H1 (cell line): ENCODE data around the gene HNRNPK.

Experiments
- CHD2 ChIP-seq: IDR thresholded peaks from 2 replicates; pipeline ENCODE4 v1.6.1; 2012; ENCODE audit warnings: low read length, improper control_type of control experiment
- CTCF ChIP-seq, 3 experiments: IDR thresholded peaks; 1 replicate in 2 of 3; 2 replicates in 1 of 3; pipeline versions ENCODE4 v1.5.1 to v1.6.1; 2011; ENCODE audit warnings: low read length in 3 of 3, mild to moderate bottlenecking in 3 of 3, inconsistent platforms in 2 of 3, low read depth in 1 of 3, moderate library complexity in 1 of 3; ENCODE audit not compliant: insufficient read depth in 1 of 3; ENCODE audit errors: control extremely low read depth in 1 of 3
- JUN ChIP-seq: IDR thresholded peaks from 2 replicates; pipeline ENCODE4 v1.6.1; 2011; ENCODE audit warnings: low read depth, mild to moderate bottlenecking, improper control_type of control experiment, low read length
- MAFK ChIP-seq: IDR thresholded peaks from 2 replicates; pipeline ENCODE4 v1.6.1; 2012; ENCODE audit warnings: low read depth, mild to moderate bottlenecking, improper control_type of control experiment, low read length
- NANOG ChIP-seq: IDR thresholded peaks from 2 replicates; pipeline ENCODE4 v1.6.1; 2011; ENCODE audit warnings: low read length, low read depth, mild to moderate bottlenecking, inconsistent platforms; ENCODE audit not compliant: insufficient read depth, poor library complexity, severe bottlenecking
- POLR2A ChIP-seq, 2 experiments: IDR thresholded peaks; 1 replicate in 1 of 2; 2 replicates in 1 of 2; pipeline ENCODE4 v1.6.1; 2011; ENCODE audit warnings: low read depth in 2 of 2, low read length in 2 of 2, mild to moderate bottlenecking in 2 of 2; ENCODE audit errors: control extremely low read depth in 1 of 2
- POLR2AphosphoS5 ChIP-seq: IDR thresholded peaks from 2 replicates; pipeline ENCODE4 v1.6.1; 2011; ENCODE audit warnings: low read depth, low read length
- SAP30 ChIP-seq: fragments of 300-600 bp; sonication (generic); IDR thresholded peaks from 2 replicates; pipeline ENCODE4 v1.7.1; 2012; ENCODE audit warnings: low read length, moderate library complexity, mild to moderate bottlenecking, inconsistent platforms; ENCODE audit not compliant: insufficient read depth, insufficient replicate concordance

GRCh38 chr9:83992407-83992806 is 12.4 kb upstream of the HNRNPK start:
- no peak for TF ChIP-seq SAP30
- no peak for TF ChIP-seq CHD2
- no peak for TF ChIP-seq MAFK
- TF ChIP-seq JUN: no peak
- no peak for TF ChIP-seq CTCF (IDR thresholded peaks at IDR 0.05; ENCODE audit: control extremely low read depth in 1 of 3, insufficient read depth in 1 of 3, low read depth in 1 of 3, low read length in 3 of 3)
- no peak for TF ChIP-seq NANOG
- TF ChIP-seq POLR2A (IDR thresholded peaks at IDR 0.05; ENCODE audit: control extremely low read depth in 1 of 2, low read depth in 2 of 2, low read length in 2 of 2): no peak
- TF ChIP-seq POLR2AphosphoS5: no peak
